Lower leg skin (tissue), 4 donors: Measurements from ENCODE around the gene CSNK1G1. TPM values are rescaled to one million over a fixed set of nuclear protein-coding genes. Genes with fewer than 3 reads are reported as not detected.

Experiments used
- DNase-seq, 2 donors: peaks; one replicate each; pipeline ENCODE4 v3.0.0-alpha.2; 2019; ENCODE audit warnings: low spot score in 2 of 2
- H3K4me3 ChIP-seq: fragments of 200-600 bp; sonication (generic); 2 replicates; pipeline ENCODE4 v1.5.1; 2017; ENCODE audit warnings: mild to moderate bottlenecking, low read depth; ENCODE audit not compliant: poor library complexity, severe bottlenecking
- CTCF ChIP-seq, 3 donors: fragments of 450-650 bp; IDR thresholded peaks; one replicate each; pipeline ENCODE4 v1.5.1; 2016; ENCODE audit warnings: antibody characterized with exemption in 3 of 3, mild to moderate bottlenecking in 3 of 3, moderate library complexity in 2 of 3
- POLR2A ChIP-seq, 2 donors: fragments of 450-650 bp; IDR thresholded peaks; one replicate each; pipeline ENCODE4 v1.6.1; 2016 to 2017; ENCODE audit warnings: antibody characterized with exemption in 2 of 2, mild to moderate bottlenecking in 1 of 2, moderate library complexity in 1 of 2
- WGBS, 2 donors: methylation state at CpG; one replicate each; pipeline ENCODE4 v1.1.5; 2018; 5-methylcytosine and 5-hydroxymethylcytosine counted together
- intact Hi-C: fragments of 100-400 bp; cut with DNase I; formaldehyde crosslinking; loops from one replicate; pipeline ENCODE4 v1.15.0; 2023; ENCODE audit warnings: low total_unique reads
- total RNA-seq, 4 donors: library from RNA; depleted of rRNA; stranded (reverse); fragments of >200 nt; gene quantifications; one replicate each; pipeline ENCODE4 v1.1.0, GENCODE V29; 2016

CSNK1G1 gene
- total RNA-seq, 4 donors from 2014 or later: 11.9 to 16.7 (median 14.1) TPM

- TF ChIP-seq POLR2A (IDR thresholded peaks at IDR 0.05): no peak
- no peak for TF ChIP-seq CTCF (IDR thresholded peaks at IDR 0.05)
Measured at GRCh38 chr15:64149424-64149823, 206.5 kb downstream of the CSNK1G1 start.

GRCh38 chr15:64148581-64148980 lies 207.4 kb downstream of the CSNK1G1 start:
- TF ChIP-seq CTCF (IDR thresholded peaks at IDR 0.05) (no peak), POLR2A (IDR thresholded peaks at IDR 0.05) (no peak)
- WGBS, 2 donors: 69 to 73% methylated on average over 3 of the region's 3 CpGs
- intact Hi-C loops: no loop called here

More at GRCh38 chr15:64149424-64149823, 206.5 kb downstream of the CSNK1G1 start:
- H3K4me3 ChIP-seq: no peak overlapping the region
- intact Hi-C loops: no loop called here
- DNase-seq: no peak

GRCh38 chr15:64148168-64148567 lies 207.8 kb downstream of the CSNK1G1 start:
- intact Hi-C loops: no loop called here
- H3K4me3 ChIP-seq: no peak overlapping the region
- peak in 1 of 2 donors; percentile 50 for DNase-seq
- WGBS, 2 donors: 79 to 84% methylated on average over 7 of the region's 7 CpGs
- TF ChIP-seq CTCF (IDR thresholded peaks at IDR 0.05): no peak
- TF ChIP-seq POLR2A (IDR thresholded peaks at IDR 0.05): no peak

More at GRCh38 chr15:64148581-64148980, 207.4 kb downstream of the CSNK1G1 start:
- no peak for DNase-seq
- H3K4me3 ChIP-seq: no peak overlapping the region

- intact Hi-C loops: no loop called here
Measured at GRCh38 chr15:64146885-64147681, 208.9 kb downstream of the CSNK1G1 start.

GRCh38 chr15:64146520-64146884 lies 209.5 kb downstream of the CSNK1G1 start:
- TF ChIP-seq POLR2A (IDR thresholded peaks at IDR 0.05) (no peak), CTCF (IDR thresholded peaks at IDR 0.05) (no peak)
- no peak overlapping the region for H3K4me3 ChIP-seq
- DNase-seq: no peak
- intact Hi-C loops: no loop called here
- 86 to 87% methylated on average over 3 of the region's 3 CpGs for WGBS, 2 donors

More at GRCh38 chr15:64146885-64147681, 208.9 kb downstream of the CSNK1G1 start:
- 84 to 88% methylated on average over 18 to 24 of the region's 26 CpGs for WGBS, 2 donors
- no peak overlapping the region for H3K4me3 ChIP-seq
- TF ChIP-seq POLR2A (IDR thresholded peaks at IDR 0.05): no peak
- peak in 1 of 2 donors; percentile 80 for DNase-seq

GRCh38 chr15:64146041-64146440 lies 209.9 kb downstream of the CSNK1G1 start:
- peak in 1 of 2 donors; percentile 79 for DNase-seq
- intact Hi-C loops: no loop called here
- TF ChIP-seq POLR2A (IDR thresholded peaks at IDR 0.05) (no peak), CTCF (IDR thresholded peaks at IDR 0.05) (no peak)
- H3K4me3 ChIP-seq: no peak overlapping the region
- WGBS, 2 donors: 69 to 80% methylated on average over 6 of the region's 6 CpGs
